ENCODE data around the gene FAM234A.

DNA sequence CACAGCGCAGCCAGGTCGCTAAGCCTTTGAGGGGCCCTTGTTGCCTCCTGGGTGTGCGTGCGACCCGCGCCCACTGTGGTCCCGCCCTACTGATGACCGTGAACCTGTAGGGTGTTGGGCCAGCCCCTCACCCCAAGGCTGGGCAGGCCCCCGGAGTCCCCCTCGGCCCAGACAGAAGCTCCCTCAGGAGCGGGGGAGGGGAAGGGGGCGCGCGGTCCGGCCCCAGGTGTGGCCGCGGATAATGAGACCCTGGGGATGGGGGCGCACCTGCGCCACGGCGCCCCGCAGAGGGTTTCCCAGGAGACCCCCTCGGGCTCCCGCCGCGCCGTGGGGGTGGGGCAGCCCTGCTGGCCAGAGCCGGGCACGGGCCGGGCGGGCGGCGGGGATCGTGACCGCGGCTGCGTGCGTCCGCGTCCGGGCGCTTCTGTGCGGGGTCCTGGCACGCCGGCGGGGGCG is 45.4 kb downstream of the FAM234A start:
- TF ChIP-seq CTCF (conservative IDR thresholded peaks at IDR 0.05; ENCODE audit: low read depth, low read length) (no peak), EZH2 (IDR thresholded peaks at IDR 0.05; ENCODE audit: borderline replicate concordance, low read depth, low read length, poor library complexity, severe bottlenecking) (no peak)

Measured in A673 (cell line).